ENCODE measurements around the gene GPR78. TPM values are rescaled to one million over a fixed set of nuclear protein-coding genes. Genes with fewer than 3 reads are reported as not detected.

Gene GPR78
- polyA plus RNA-seq, 1 donor (not counting 4 experiments of a cell fraction or from before 2014, with no cell fraction given), result not detected

GRCh38 chr4:8612646-8613045 is 32.5 kb downstream of the GPR78 start:
- H3K79me2 ChIP-seq (ENCODE audit: control insufficient read depth, insufficient read depth, low read length), result no peaks in the 10 kb centered on the region
- no peak for FAIRE-seq
- dilution Hi-C loops (cut with MboI; ENCODE audit: extremely low pct_ligation_motif_present, low sequenced_read_pairs), result no loop called here

GRCh38 chr4:8613421-8614364 is 33.5 kb downstream of the GPR78 start:
- Histone ChIP-seq H3K9ac (ENCODE audit: control insufficient read depth, extremely low read depth, insufficient read depth, low read length) (no peak overlapping the region), H3K4me3 (ENCODE audit: control insufficient read depth in 2 of 3, extremely low read depth in 1 of 3, insufficient read depth in 2 of 3, low read depth in 1 of 3, low read length in 3 of 3) (no peak overlapping the region), H3K9me3 (ENCODE audit: control insufficient read depth, low read depth, low read length) (no peaks in the 10 kb centered on the region), H4K20me1 (ENCODE audit: control insufficient read depth, extremely low read depth, insufficient read depth, low read length) (no peaks in the 10 kb centered on the region), H3K4me1 (ENCODE audit: control insufficient read depth, extremely low read depth, insufficient read depth, low read length) (no peaks in the 10 kb centered on the region), H3K27me3 (ENCODE audit: control insufficient read depth, extremely low read depth, insufficient read depth, low read length) (no peaks in the 10 kb centered on the region), H3K79me2 (ENCODE audit: control insufficient read depth, insufficient read depth, low read length) (no peaks in the 10 kb centered on the region), H3K4me2 (ENCODE audit: control insufficient read depth, extremely low read depth, insufficient read depth, low read depth, low read length) (no peak overlapping the region), H3K27ac (ENCODE audit: control insufficient read depth, insufficient read depth, low read length) (no peak overlapping the region), H3K36me3 (ENCODE audit: control insufficient read depth in 2 of 2, extremely low read depth in 1 of 2, insufficient read depth in 2 of 2, low read length in 2 of 2) (no peaks in the 10 kb centered on the region), H2AFZ (ENCODE audit: control insufficient read depth, low read length) (no peak overlapping the region), H3K9me1 (ENCODE audit: control insufficient read depth, extremely low read depth, insufficient read depth, low read length) (no peaks in the 10 kb centered on the region)
- dilution Hi-C loops (cut with MboI; ENCODE audit: extremely low pct_ligation_motif_present, low sequenced_read_pairs), result no loop called here
- no peak for DNase-seq (ENCODE audit: low read depth, low spot score)
- no peak for FAIRE-seq
- no peak for TF ChIP-seq EZH2 (IDR thresholded peaks at IDR 0.05; ENCODE audit: low read length)
- TF ChIP-seq, protein P1, sequence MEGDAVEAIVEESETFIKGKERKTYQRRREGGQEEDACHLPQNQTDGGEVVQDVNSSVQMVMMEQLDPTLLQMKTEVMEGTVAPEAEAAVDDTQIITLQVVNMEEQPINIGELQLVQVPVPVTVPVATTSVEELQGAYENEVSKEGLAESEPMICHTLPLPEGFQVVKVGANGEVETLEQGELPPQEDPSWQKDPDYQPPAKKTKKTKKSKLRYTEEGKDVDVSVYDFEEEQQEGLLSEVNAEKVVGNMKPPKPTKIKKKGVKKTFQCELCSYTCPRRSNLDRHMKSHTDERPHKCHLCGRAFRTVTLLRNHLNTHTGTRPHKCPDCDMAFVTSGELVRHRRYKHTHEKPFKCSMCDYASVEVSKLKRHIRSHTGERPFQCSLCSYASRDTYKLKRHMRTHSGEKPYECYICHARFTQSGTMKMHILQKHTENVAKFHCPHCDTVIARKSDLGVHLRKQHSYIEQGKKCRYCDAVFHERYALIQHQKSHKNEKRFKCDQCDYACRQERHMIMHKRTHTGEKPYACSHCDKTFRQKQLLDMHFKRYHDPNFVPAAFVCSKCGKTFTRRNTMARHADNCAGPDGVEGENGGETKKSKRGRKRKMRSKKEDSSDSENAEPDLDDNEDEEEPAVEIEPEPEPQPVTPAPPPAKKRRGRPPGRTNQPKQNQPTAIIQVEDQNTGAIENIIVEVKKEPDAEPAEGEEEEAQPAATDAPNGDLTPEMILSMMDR (optimal IDR thresholded peaks at IDR 0.05 in 1 of 3, IDR thresholded peaks at IDR 0.05 in 1 of 3, conservative IDR thresholded peaks at IDR 0.05 in 1 of 3; ENCODE audit: extremely low read depth in 1 of 3, insufficient read depth in 2 of 3, low read length in 3 of 3), result no peak

More at GRCh38 chr4:8612646-8613045, 32.5 kb downstream of the GPR78 start:
- H2AFZ ChIP-seq (ENCODE audit: control insufficient read depth, low read length), result no peak overlapping the region
- no peaks in the 10 kb centered on the region for H4K20me1 ChIP-seq (ENCODE audit: control insufficient read depth, extremely low read depth, insufficient read depth, low read length)
- TF ChIP-seq, protein P1 (optimal IDR thresholded peaks at IDR 0.05 in 1 of 3, IDR thresholded peaks at IDR 0.05 in 1 of 3, conservative IDR thresholded peaks at IDR 0.05 in 1 of 3; ENCODE audit: extremely low read depth in 1 of 3, insufficient read depth in 2 of 3, low read length in 3 of 3), result no peak
- TF ChIP-seq EZH2 (IDR thresholded peaks at IDR 0.05; ENCODE audit: low read length), result no peak
- H3K4me1 ChIP-seq (ENCODE audit: control insufficient read depth, extremely low read depth, insufficient read depth, low read length), result no peaks in the 10 kb centered on the region
- H3K27ac ChIP-seq (ENCODE audit: control insufficient read depth, insufficient read depth, low read length), result no peak overlapping the region
- no peaks in the 10 kb centered on the region for H3K9me3 ChIP-seq (ENCODE audit: control insufficient read depth, low read depth, low read length)
- no peak overlapping the region for H3K4me2 ChIP-seq (ENCODE audit: control insufficient read depth, extremely low read depth, insufficient read depth, low read depth, low read length)
- H3K9ac ChIP-seq (ENCODE audit: control insufficient read depth, extremely low read depth, insufficient read depth, low read length), result no peak overlapping the region
- no peaks in the 10 kb centered on the region for H3K27me3 ChIP-seq (ENCODE audit: control insufficient read depth, extremely low read depth, insufficient read depth, low read length)
- DNase-seq (ENCODE audit: low read depth, low spot score), result no peak
- no peaks in the 10 kb centered on the region for H3K9me1 ChIP-seq (ENCODE audit: control insufficient read depth, extremely low read depth, insufficient read depth, low read length)
- H3K36me3 ChIP-seq (ENCODE audit: control insufficient read depth in 2 of 2, extremely low read depth in 1 of 2, insufficient read depth in 2 of 2, low read length in 2 of 2), result no peaks in the 10 kb centered on the region
- no peak overlapping the region for H3K4me3 ChIP-seq (ENCODE audit: control insufficient read depth in 2 of 3, extremely low read depth in 1 of 3, insufficient read depth in 2 of 3, low read depth in 1 of 3, low read length in 3 of 3)
